ENCODE measurements around the gene UBE2H.

Gene UBE2H

DNA sequence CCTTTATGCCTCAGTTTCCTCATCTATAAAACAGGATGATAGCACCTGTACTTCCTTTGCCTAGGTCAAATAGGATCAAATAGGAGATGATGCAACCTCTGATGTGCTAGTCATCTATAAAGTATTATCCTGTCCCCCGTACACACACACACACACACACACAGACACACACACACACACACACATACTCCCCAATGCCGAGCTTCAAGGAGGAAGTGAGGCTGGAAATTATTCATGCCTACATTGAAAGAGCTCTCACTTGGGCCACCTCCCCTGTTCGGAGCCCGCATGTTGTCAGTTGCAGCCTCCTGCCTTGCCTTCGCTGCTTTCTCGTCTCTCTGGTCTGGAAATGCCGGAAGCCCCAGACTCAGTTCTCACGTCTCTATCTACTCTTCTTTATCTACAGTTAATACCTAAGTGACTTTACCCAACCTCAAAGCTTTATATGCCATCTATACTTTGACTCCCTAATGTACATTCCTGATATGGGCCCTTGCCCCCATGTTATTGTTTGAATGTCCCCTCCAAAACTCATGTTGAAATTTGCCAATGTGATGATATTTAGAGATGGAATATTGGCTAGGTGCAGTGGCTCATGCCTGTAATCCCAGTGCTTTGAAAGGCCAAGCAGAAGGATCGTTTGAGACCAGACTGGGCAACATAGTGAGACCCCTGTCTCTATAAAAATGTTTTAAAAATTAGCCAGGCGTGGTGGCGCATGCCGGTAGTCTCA is 6.9 kb upstream of the UBE2H start:
- TF ChIP-seq, protein P1, sequence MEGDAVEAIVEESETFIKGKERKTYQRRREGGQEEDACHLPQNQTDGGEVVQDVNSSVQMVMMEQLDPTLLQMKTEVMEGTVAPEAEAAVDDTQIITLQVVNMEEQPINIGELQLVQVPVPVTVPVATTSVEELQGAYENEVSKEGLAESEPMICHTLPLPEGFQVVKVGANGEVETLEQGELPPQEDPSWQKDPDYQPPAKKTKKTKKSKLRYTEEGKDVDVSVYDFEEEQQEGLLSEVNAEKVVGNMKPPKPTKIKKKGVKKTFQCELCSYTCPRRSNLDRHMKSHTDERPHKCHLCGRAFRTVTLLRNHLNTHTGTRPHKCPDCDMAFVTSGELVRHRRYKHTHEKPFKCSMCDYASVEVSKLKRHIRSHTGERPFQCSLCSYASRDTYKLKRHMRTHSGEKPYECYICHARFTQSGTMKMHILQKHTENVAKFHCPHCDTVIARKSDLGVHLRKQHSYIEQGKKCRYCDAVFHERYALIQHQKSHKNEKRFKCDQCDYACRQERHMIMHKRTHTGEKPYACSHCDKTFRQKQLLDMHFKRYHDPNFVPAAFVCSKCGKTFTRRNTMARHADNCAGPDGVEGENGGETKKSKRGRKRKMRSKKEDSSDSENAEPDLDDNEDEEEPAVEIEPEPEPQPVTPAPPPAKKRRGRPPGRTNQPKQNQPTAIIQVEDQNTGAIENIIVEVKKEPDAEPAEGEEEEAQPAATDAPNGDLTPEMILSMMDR (IDR thresholded peaks at IDR 0.05; ENCODE audit: extremely low read depth, insufficient read depth, missing control alignments), result no peak
- DNase-seq (ENCODE audit: low spot score), result no peak
- in situ Hi-C loops (cut with MboI; ENCODE audit: low pct_unique_long_range_greater_than_20kb, low sequenced_read_pairs, unreplicated experiment), result no loop called here

GRCh38 chr7:129958643-129959470 is 6.1 kb upstream of the UBE2H start:
- TF ChIP-seq, protein P1 (IDR thresholded peaks at IDR 0.05; ENCODE audit: extremely low read depth, insufficient read depth, missing control alignments), result no peak
- no peak for DNase-seq (ENCODE audit: low spot score)
- in situ Hi-C loops (cut with MboI; ENCODE audit: low pct_unique_long_range_greater_than_20kb, low sequenced_read_pairs, unreplicated experiment), result no loop called here

DNA sequence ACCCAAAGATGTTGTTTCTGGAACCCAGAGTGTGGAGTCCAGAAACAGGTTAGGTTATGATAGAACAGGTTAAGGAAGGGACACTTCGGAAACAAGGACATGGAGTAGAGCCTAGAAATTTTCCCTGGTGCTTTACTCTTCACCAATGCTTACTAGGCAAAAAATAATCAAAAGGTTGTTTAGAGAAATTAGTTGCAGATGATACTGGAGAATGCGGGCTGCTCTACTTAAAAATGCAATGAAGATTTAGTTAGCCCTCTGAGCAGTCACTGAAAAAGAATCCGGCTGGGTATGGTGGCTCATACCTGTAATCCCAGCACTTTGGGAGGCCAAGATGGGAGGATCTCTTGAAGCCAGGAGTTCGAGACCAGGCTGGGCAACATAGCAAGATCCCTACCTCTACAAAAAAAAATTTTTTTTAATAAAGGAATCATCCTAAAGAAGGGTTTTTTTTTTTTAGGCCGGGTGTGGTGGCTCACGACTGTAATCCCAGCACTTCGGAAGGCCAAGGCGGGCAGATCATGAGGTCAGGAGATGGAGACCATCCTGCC is 3.3 kb upstream of the UBE2H start:
- in situ Hi-C loops (cut with MboI; ENCODE audit: low pct_unique_long_range_greater_than_20kb, low sequenced_read_pairs, unreplicated experiment), result no loop called here
- no peak for DNase-seq (ENCODE audit: low spot score)
- TF ChIP-seq, protein P1 (IDR thresholded peaks at IDR 0.05; ENCODE audit: extremely low read depth, insufficient read depth, missing control alignments), result no peak

DNA sequence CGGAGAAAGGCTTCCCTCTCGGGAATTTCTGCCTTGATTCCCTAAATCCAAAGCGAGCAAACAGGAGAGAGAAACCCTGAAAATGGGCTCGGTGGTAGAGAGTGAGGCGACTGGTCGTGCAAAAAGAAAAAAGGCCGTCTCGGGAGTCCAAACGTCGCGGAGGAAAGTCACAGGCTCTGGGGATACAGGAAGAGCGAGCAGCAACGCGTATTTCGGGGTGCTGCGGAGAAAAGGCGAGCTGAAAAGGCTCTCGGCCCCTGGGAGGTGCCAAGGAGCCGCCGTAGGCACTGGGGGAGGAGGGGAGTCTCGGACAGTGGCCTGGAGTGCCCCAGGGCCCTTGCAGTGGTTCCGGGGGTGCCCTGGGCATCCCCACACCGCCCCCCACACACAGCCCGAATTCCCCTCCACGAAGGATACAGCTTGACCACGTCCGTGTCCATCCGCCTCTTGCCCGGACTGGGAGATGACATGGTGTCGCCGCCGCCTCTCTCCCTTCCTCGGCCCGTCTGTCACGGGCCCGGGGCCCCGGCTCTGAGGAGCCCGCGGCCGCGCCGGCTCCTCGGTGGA is 591 bp downstream of the UBE2H start:
- peak; percentile 48 for DNase-seq (ENCODE audit: low spot score)
- TF ChIP-seq, protein P1 (IDR thresholded peaks at IDR 0.05; ENCODE audit: extremely low read depth, insufficient read depth, missing control alignments), result peak; percentile 28
- in situ Hi-C loops (cut with MboI; ENCODE audit: low pct_unique_long_range_greater_than_20kb, low sequenced_read_pairs, unreplicated experiment), result no loop called here

GRCh38 chr7:129951226-129952085 is 1.3 kb downstream of the UBE2H start:
- no peak for DNase-seq (ENCODE audit: low spot score)
- TF ChIP-seq, protein P1 (IDR thresholded peaks at IDR 0.05; ENCODE audit: extremely low read depth, insufficient read depth, missing control alignments), result no peak
- in situ Hi-C loops (cut with MboI; ENCODE audit: low pct_unique_long_range_greater_than_20kb, low sequenced_read_pairs, unreplicated experiment), result no loop called here

GRCh38 chr7:129950933-129951225 is 1.9 kb downstream of the UBE2H start:
- in situ Hi-C loops (cut with MboI; ENCODE audit: low pct_unique_long_range_greater_than_20kb, low sequenced_read_pairs, unreplicated experiment), result no loop called here
- TF ChIP-seq, protein P1 (IDR thresholded peaks at IDR 0.05; ENCODE audit: extremely low read depth, insufficient read depth, missing control alignments), result no peak
- DNase-seq (ENCODE audit: low spot score), result no peak
